Upper lobe of left lung (tissue), 6 donors: ENCODE data around the gene OSCP1. TPM values are rescaled to one million over a fixed set of nuclear protein-coding genes. Genes with fewer than 3 reads are reported as not detected.
A peak's percentile ranks its signal among the peaks of the same experiment; 100 is the strongest.

Experiments used
- ATAC-seq, 2 donors: fragments of 200-7000 bp; cut with Tn5 transposase; one replicate each; pipeline ENCODE4 v1.9.1; 2022; ENCODE audit warnings: mild to moderate bottlenecking in 2 of 2, moderate library complexity in 2 of 2; ENCODE audit not compliant: low FRiP score in 2 of 2
- DNase-seq, 2 donors: peaks; one replicate each; pipeline ENCODE4 v3.0.0-alpha.2; 2019 to 2020
- H3K27ac ChIP-seq, 4 donors: fragments of 200-600 bp; sonication (generic); one replicate each; pipeline ENCODE4 v1.5.1; 2016 to 2019
- H3K27me3 ChIP-seq, 4 donors: fragments of 200-600 bp; sonication (generic); one replicate each; pipeline ENCODE4 v1.5.1; 2017 to 2019
- H3K36me3 ChIP-seq, 4 donors: fragments of 200-600 bp; sonication (generic); one replicate each; pipeline ENCODE4 v1.5.1; 2016 to 2019
- H3K4me1 ChIP-seq, 4 donors: fragments of 200-600 bp; sonication (generic); one replicate each; pipeline ENCODE4 v1.5.1; 2018 to 2019
- H3K4me3 ChIP-seq, 4 donors: fragments of 200-600 bp; sonication (generic); one replicate each; pipeline ENCODE4 v1.5.1; 2017 to 2019; ENCODE audit warnings: mild to moderate bottlenecking in 2 of 4, moderate library complexity in 1 of 4
- H3K9me3 ChIP-seq, 4 donors: fragments of 200-600 bp; sonication (generic); one replicate each; pipeline ENCODE4 v1.5.1; 2018 to 2019
- EP300 ChIP-seq, 4 donors: sonication (generic); formaldehyde crosslinking; IDR thresholded peaks; one replicate each; pipeline ENCODE4 v1.5.1; 2017; ENCODE audit warnings: antibody characterized with exemption in 4 of 4, control low read depth in 2 of 4
- POLR2A ChIP-seq, 4 donors: fragments of 450-650 bp; IDR thresholded peaks; one replicate each; pipeline ENCODE4 v1.5.1; 2016 to 2017; ENCODE audit warnings: antibody characterized with exemption in 4 of 4, mild to moderate bottlenecking in 2 of 4
- POLR2AphosphoS5 ChIP-seq, 2 donors: sonication (generic); formaldehyde crosslinking; IDR thresholded peaks; one replicate each; pipeline ENCODE4 v1.5.1; 2017; ENCODE audit warnings: antibody characterized with exemption in 2 of 2
- WGBS, 2 donors: methylation state at CpG; one replicate each; pipeline ENCODE4 v1.1.5; 2017 to 2018; 5-methylcytosine and 5-hydroxymethylcytosine counted together
- total RNA-seq, 6 donors: library from RNA; depleted of rRNA in 4 of 6; stranded (reverse); fragments of >200 nt in 4 of 6; gene quantifications; one replicate each; pipeline versions ENCODE4 v1.1.0 to v1.2.1, GENCODE V29; 2016 to 2021
- TF ChIP-seq, protein P1 (sequence below), 6 experiments: fragments of 450-650 bp in 4 of 6; fragments of 200-600 bp in 2 of 6; sonication (generic) in 2 of 6; IDR thresholded peaks; one replicate each; pipeline ENCODE4 v1.5.1; 2016 to 2019; ENCODE audit warnings: antibody characterized with exemption in 6 of 6
- donor health status: DM: no; HTN: no; CAD: no; lungs with moderate emphysema.
- donor health status: DM: no; HTN: yes; CAD: no; lungs with severe emphysema.

Gene OSCP1
- total RNA-seq, 6 donors from 2014 or later, result 11.8 to 28.2 (median 13.6) TPM

DNA sequence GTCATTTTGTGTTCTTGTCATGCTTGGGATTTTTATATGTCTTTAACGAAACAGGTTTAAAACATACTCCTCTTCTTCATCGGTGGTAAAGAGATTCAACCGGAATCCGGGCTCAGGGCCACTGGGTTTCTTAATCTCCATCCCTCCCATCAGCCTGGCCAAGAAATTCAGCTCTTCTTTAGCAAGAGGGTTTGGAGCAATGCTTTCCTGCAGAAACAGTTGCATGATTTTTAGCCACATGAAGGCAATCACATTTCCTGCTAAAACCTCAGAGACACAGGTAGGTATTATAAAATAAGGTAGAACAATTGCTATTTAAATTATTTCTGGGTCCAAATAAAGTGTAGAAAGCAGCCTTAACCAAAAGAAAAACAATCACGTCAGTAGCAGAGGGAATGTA lies 29.8 kb downstream of the OSCP1 start:
- H3K4me1 ChIP-seq, result peaks cover 4 to 11% (median 6%) of the 10 kb centered on the region in 4 donors
- DNase-seq (no peak), ATAC-seq (peak in 1 of 2 donors; percentile 71)
- H3K4me3 ChIP-seq, result no peak overlapping the region
- no peaks in the 10 kb centered on the region for H3K27me3 ChIP-seq
- H3K27ac ChIP-seq, result peak overlapping the region in 1 of 4 donors; percentile 35
- WGBS, 2 donors, result 42 to 49% methylated on average over 5 of the region's 5 CpGs
- no peaks in the 10 kb centered on the region for H3K9me3 ChIP-seq
- peaks cover 0 to 27% (median 13%) of the 10 kb centered on the region in 4 donors for H3K36me3 ChIP-seq
- TF ChIP-seq POLR2AphosphoS5 (IDR thresholded peaks at IDR 0.05), result no peak
- no peak for TF ChIP-seq POLR2A (IDR thresholded peaks at IDR 0.05)
- no peak for TF ChIP-seq EP300 (IDR thresholded peaks at IDR 0.05)
- TF ChIP-seq, protein P1, sequence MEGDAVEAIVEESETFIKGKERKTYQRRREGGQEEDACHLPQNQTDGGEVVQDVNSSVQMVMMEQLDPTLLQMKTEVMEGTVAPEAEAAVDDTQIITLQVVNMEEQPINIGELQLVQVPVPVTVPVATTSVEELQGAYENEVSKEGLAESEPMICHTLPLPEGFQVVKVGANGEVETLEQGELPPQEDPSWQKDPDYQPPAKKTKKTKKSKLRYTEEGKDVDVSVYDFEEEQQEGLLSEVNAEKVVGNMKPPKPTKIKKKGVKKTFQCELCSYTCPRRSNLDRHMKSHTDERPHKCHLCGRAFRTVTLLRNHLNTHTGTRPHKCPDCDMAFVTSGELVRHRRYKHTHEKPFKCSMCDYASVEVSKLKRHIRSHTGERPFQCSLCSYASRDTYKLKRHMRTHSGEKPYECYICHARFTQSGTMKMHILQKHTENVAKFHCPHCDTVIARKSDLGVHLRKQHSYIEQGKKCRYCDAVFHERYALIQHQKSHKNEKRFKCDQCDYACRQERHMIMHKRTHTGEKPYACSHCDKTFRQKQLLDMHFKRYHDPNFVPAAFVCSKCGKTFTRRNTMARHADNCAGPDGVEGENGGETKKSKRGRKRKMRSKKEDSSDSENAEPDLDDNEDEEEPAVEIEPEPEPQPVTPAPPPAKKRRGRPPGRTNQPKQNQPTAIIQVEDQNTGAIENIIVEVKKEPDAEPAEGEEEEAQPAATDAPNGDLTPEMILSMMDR (IDR thresholded peaks at IDR 0.05), result no peak

DNA sequence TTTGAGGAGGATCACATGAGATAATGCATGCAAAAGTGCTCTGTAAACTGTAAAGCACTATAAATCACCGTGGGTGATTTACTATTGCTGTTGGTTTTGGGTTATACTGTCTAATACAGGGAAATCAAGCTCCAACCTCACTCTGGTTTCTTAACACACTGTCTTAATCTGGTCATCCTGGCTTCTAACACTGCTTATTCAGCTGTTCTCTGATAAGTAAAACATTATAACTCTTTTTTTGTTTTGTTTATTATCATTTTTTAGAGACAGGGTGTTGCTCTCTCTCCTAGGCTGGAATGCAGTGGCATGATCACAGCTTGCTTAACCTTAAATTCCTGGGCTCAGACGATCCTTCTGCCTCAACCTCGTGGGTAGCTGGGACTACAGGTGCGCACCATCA lies 30.7 kb downstream of the OSCP1 start:
- Histone ChIP-seq H3K4me3 (no peak overlapping the region), H3K27me3 (no peaks in the 10 kb centered on the region), H3K9me3 (no peaks in the 10 kb centered on the region), H3K27ac (no peak overlapping the region), H3K36me3 (peaks cover 0 to 27% (median 11%) of the 10 kb centered on the region in 4 donors), H3K4me1 (peaks cover 4 to 11% (median 6%) of the 10 kb centered on the region in 4 donors)
- no peak for ATAC-seq
- no peak for DNase-seq
- TF ChIP-seq POLR2A (IDR thresholded peaks at IDR 0.05) (no peak), POLR2AphosphoS5 (IDR thresholded peaks at IDR 0.05) (no peak), EP300 (IDR thresholded peaks at IDR 0.05) (no peak)
- TF ChIP-seq, protein P1 (IDR thresholded peaks at IDR 0.05), result no peak
- WGBS, 2 donors, result 73 to 81% methylated on average over 4 of the region's 4 CpGs

DNA sequence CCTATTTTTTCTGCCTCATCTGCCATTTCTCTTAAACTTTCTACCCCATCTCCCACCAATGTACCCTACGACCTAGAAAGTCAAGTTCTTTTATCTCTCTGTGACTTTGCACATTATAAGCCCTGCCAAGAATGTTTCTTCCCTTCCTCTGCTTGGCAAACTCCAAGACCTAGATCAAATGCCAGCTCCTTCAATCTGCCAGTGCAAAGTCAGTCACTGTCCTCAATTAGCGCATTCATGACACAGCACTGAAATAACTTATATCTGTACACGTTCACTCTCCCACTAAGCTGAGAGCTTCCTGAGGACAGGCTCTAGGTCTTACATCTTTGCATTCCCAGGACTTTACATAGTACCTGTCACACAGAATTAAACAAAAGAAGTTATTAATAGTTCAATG lies 31.1 kb downstream of the OSCP1 start:
- DNase-seq (no peak), ATAC-seq (no peak)
- TF ChIP-seq POLR2A (IDR thresholded peaks at IDR 0.05) (no peak), EP300 (IDR thresholded peaks at IDR 0.05) (no peak), POLR2AphosphoS5 (IDR thresholded peaks at IDR 0.05) (no peak)
- TF ChIP-seq, protein P1 (IDR thresholded peaks at IDR 0.05), result no peak
- no peak overlapping the region for H3K27ac ChIP-seq
- 74 to 84% methylated on average over 3 of the region's 3 CpGs for WGBS, 2 donors
- no peaks in the 10 kb centered on the region for H3K9me3 ChIP-seq
- H3K27me3 ChIP-seq, result no peaks in the 10 kb centered on the region
- H3K4me3 ChIP-seq, result no peak overlapping the region
- peaks cover 0 to 27% (median 11%) of the 10 kb centered on the region in 4 donors for H3K36me3 ChIP-seq
- peaks cover 4 to 11% (median 6%) of the 10 kb centered on the region in 4 donors for H3K4me1 ChIP-seq

DNA sequence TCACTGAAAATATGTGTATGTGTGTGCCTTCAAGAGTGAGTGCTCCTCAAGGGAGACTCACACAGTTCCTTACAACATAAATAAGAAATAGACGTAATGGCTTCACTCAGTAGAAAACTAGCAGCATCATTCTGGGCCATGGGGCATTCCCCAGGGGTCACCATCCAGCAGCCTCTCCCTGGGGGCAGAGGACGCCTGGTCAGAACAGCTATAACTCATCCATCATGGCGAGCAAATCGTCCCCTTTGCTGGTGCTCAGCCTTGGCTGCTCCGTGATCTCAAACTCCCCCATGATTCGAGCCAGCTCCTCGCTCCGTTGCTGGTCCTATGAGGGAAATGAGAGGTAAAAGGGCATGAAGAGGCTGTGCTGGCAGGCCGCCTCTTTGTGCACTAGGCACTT lies 32.3 kb downstream of the OSCP1 start:
- WGBS, 2 donors, result 90 to 91% methylated on average over 9 of the region's 9 CpGs
- H3K27me3 ChIP-seq, result no peaks in the 10 kb centered on the region
- DNase-seq, result no peak

More for the DNA sequence above, 32.3 kb downstream of the OSCP1 start:
- Histone ChIP-seq H3K36me3 (peaks cover 0 to 20% (median 10%) of the 10 kb centered on the region in 4 donors), H3K27ac (no peak overlapping the region), H3K4me3 (no peak overlapping the region), H3K4me1 (peaks cover 4 to 11% (median 6%) of the 10 kb centered on the region in 4 donors), H3K9me3 (no peaks in the 10 kb centered on the region)
- TF ChIP-seq EP300 (IDR thresholded peaks at IDR 0.05) (no peak), POLR2AphosphoS5 (IDR thresholded peaks at IDR 0.05) (no peak), POLR2A (IDR thresholded peaks at IDR 0.05) (no peak)
- TF ChIP-seq, protein P1 (IDR thresholded peaks at IDR 0.05), result no peak
- ATAC-seq, result no peak
